ENCODE measurements around the gene RNGTT.
"Not testable (repeated sequence)": the region's sequence is repeated elsewhere in the genome, so short reads cannot be mapped to it uniquely, and the experiment has no call there.

The RNGTT gene

GRCh38 chr6:88858455-88858854 is 105.0 kb downstream of the RNGTT start:
- DNase-seq: no peak

- no peak for DNase-seq
Measured at GRCh38 chr6:88856566-88856965, 106.9 kb downstream of the RNGTT start.

- no peak for DNase-seq
Measured at GRCh38 chr6:88855541-88856147, 107.8 kb downstream of the RNGTT start.

- DNase-seq: no peak
Measured at GRCh38 chr6:88852775-88853174, 110.6 kb downstream of the RNGTT start.

GRCh38 chr6:88852000-88852399 is 111.4 kb downstream of the RNGTT start:
- no peak for DNase-seq

- DNase-seq: no peak
Measured at GRCh38 chr6:88848870-88849269, 114.5 kb downstream of the RNGTT start.

GRCh38 chr6:88843040-88843439 is 120.4 kb downstream of the RNGTT start:
- DNase-seq: no peak

- DNase-seq: no peak
Measured at GRCh38 chr6:88842320-88842719, 121.1 kb downstream of the RNGTT start.

- no peak for DNase-seq
Measured at GRCh38 chr6:88840796-88841539, 122.5 kb downstream of the RNGTT start.

- DNase-seq: no peak
Measured at GRCh38 chr6:88840289-88840688, 123.1 kb downstream of the RNGTT start.

GRCh38 chr6:88839280-88839679 is 124.1 kb downstream of the RNGTT start:
- DNase-seq: no peak

GRCh38 chr6:88835210-88835609 is 128.2 kb downstream of the RNGTT start:
- no peak for DNase-seq

- not testable (repeated sequence) for DNase-seq
Measured at GRCh38 chr6:88833071-88833470, 130.3 kb downstream of the RNGTT start.

GRCh38 chr6:88827599-88827998 is 135.8 kb downstream of the RNGTT start:
- not testable (repeated sequence) for DNase-seq

- DNase-seq: no peak
Measured at GRCh38 chr6:88825856-88826255, 137.6 kb downstream of the RNGTT start.

GRCh38 chr6:88823998-88824397 is 139.4 kb downstream of the RNGTT start:
- no peak for DNase-seq

GRCh38 chr6:88815491-88815890 is 147.9 kb downstream of the RNGTT start:
- DNase-seq: no peak

- DNase-seq: no peak
Measured at GRCh38 chr6:88814909-88815308, 148.5 kb downstream of the RNGTT start.

GRCh38 chr6:88813045-88813444 is 150.4 kb downstream of the RNGTT start:
- DNase-seq: no peak

- no peak for DNase-seq
Measured at GRCh38 chr6:88810701-88811100, 152.7 kb downstream of the RNGTT start.

GRCh38 chr6:88810089-88810488 is 153.3 kb downstream of the RNGTT start:
- DNase-seq: no peak

GRCh38 chr6:88808381-88808780 is 155.0 kb downstream of the RNGTT start:
- DNase-seq: no peak

- DNase-seq: peak; percentile 23
Measured at GRCh38 chr6:88807622-88808021, 155.8 kb downstream of the RNGTT start.

- no peak for DNase-seq
Measured at GRCh38 chr6:88806728-88807127, 156.7 kb downstream of the RNGTT start.

GRCh38 chr6:88804701-88805100 is 158.7 kb downstream of the RNGTT start:
- no peak for DNase-seq
